GM19193 (cell line): ENCODE results near the gene COL27A1.

Source experiments
- POLR2A ChIP-seq: IDR thresholded peaks from 4 replicates; pipeline ENCODE4 v1.6.1; 2011; ENCODE audit not compliant: insufficient read depth, insufficient read length; ENCODE audit errors: extremely low read depth

The COL27A1 gene

GRCh38 chr9:114207845-114208244 is 52.5 kb downstream of the COL27A1 start:
- no peak for TF ChIP-seq POLR2A

DNA sequence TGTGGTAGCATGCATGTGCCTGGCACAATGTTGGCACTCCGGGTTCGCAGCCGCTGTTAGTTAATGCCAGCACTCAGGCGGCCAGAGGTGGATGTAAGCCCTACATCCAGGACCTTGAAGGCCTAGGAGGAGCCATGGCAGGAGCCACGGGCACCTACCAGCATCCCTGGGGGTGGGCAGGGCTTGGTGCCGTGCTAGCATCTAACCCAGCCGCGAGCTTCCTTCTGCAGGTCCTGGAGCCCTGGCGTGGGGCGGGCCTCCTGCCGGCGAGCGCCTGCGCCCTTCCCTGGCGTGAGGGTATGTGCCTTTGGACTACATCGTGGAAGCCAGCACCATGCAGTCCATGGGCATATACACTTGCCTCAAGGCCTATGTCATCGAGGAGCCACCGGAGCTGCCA is 53.8 kb downstream of the COL27A1 start:
- no peak for TF ChIP-seq POLR2A

DNA sequence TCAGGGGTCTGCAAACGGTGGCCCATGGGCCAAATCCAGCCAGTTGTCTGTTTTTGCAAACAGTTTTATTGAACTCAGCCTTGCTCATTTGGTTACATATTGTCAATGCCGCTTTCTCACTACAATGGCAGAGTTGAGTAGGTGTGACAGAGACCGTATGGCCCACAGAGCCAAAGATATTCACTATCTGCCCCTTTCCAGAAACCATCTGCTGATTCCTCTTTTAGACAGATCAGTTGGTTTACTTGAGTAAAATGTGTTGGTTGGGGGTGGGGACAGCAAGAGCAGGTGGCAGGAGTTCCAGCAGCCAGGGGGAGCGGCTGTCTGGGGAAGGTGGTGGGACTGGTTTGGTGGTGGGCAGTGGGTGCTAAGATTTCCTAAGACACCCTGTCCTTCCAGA is 54.8 kb downstream of the COL27A1 start:
- no peak for TF ChIP-seq POLR2A

GRCh38 chr9:114210691-114211276 is 55.4 kb downstream of the COL27A1 start:
- no peak for TF ChIP-seq POLR2A

- no peak for TF ChIP-seq POLR2A
Observed at GRCh38 chr9:114212826-114213225, 57.5 kb downstream of the COL27A1 start.

GRCh38 chr9:114213566-114213965 is 58.2 kb downstream of the COL27A1 start:
- TF ChIP-seq POLR2A = no peak

GRCh38 chr9:114214181-114214580 is 58.8 kb downstream of the COL27A1 start:
- no peak for TF ChIP-seq POLR2A

DNA sequence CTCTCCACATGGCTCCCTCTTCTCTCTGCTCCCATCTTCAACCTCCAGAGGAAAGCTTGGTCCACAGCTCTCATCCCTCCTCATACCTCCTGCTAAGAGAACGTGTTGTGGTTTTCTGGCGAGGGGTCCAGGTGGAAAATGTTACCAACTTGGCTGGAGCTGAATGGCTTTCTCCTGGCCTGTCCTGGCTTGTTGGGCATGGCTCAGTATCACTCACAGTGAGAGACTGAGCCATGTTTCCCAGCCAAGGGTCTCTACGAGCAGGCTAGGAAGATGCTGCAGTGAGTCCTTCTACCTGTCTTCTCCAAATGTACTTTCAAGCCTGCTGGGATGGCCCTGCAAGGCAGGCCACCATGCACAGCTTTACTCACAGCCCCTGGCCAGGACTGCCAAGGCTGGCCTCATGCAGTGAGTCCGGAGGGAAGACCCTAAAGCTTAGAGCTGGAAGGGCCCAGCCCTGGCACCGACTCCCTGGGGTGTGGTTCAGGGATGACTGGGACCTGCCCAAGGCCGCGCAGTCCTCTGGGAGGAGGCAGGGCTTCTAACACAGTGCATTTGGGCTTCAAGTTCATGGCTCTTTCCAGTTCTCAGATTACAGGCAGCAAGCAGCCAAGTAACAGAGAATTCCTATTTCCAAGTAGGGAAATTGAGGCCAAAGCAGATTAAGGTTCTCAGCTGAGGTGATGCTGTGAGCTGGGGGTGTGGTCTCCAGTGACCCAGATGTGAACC is 59.5 kb downstream of the COL27A1 start:
- no peak for TF ChIP-seq POLR2A

GRCh38 chr9:114216081-114216480 is 60.7 kb downstream of the COL27A1 start:
- no peak for TF ChIP-seq POLR2A

- TF ChIP-seq POLR2A = no peak
Observed at GRCh38 chr9:114216976-114217375, 61.6 kb downstream of the COL27A1 start.

GRCh38 chr9:114218264-114219120 is 63.2 kb downstream of the COL27A1 start:
- TF ChIP-seq POLR2A = no peak

GRCh38 chr9:114220061-114220541 is 64.8 kb downstream of the COL27A1 start:
- no peak for TF ChIP-seq POLR2A

GRCh38 chr9:114221706-114222465 is 66.5 kb downstream of the COL27A1 start:
- no peak for TF ChIP-seq POLR2A

DNA sequence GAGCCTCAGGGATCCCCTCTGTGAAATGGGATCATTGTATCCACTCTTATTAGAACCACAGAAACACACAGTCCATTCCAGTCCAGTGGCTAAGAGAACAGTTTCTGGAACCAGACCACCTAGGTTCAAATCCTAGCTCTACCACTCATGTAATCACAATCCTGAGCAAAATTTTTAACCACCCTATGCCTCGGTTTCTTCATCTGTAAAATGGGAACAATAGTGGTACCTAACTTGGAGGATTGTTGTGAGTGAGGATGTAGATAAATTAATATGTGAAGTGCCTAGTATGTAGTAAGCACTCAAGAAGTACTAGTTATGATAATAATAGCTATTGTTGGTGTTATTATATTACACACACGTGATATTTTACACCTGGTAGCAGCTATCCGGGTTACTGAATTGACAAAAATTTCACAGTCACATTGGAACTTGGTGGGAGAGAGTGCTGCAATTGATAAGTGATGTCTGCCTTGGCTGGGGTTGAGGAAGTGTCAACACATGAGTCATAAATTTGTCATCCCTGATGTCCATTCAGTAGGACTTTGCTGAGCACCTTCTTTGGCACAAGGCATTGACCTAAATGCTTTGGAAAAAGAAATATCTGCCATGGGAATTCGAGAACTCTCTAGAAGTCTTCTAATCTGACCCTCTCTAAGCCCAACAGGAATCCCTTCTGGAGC is 68.4 kb downstream of the COL27A1 start:
- no peak for TF ChIP-seq POLR2A

DNA sequence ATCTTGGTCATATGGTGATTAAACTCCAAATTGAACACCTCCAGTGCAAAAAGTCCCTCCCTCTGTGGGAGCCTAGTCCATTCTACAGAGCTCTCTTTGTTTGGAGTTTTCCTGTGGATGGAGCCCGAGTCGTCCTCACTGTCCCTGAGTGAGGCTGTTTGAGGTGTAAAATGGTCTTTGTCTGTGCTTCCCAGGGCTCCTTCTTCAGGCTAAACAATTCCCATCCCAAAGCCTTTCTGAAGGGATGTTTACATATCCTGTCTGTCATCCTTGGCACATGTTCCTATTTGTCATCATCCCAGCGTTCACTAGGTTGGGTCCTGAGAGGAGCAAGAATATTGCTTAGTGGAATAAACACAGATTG is 68.9 kb downstream of the COL27A1 start:
- TF ChIP-seq POLR2A = no peak

- TF ChIP-seq POLR2A = no peak
Observed at GRCh38 chr9:114225561-114226212, 70.3 kb downstream of the COL27A1 start.
